HL-60/S4 (cell line): ENCODE data around the gene TCF12.
"Not testable (repeated sequence)": the region's sequence is repeated elsewhere in the genome, so short reads cannot be mapped to it uniquely, and the experiment has no call there.

Experiments used
- in situ Hi-C: fragments of 300-500 bp; cut with MboI; formaldehyde crosslinking; loops from 2 replicates; pipeline ENCODE4 v1.14.3; 2022; ENCODE audit warnings: low sequenced_read_pairs

TCF12 gene

GRCh38 chr15:57156210-57156884 is 237.9 kb downstream of the TCF12 start:
- in situ Hi-C loops = loop anchor here (10.0 kb wide), 1 partner anchor 368 kb away; no protein-coding TSS in a partner anchor

GRCh38 chr15:57158589-57158988 is 240.1 kb downstream of the TCF12 start:
- in situ Hi-C loops = loop anchor here (10.0 kb wide), 1 partner anchor 366 kb away; no protein-coding TSS in a partner anchor

GRCh38 chr15:57158997-57159668 is 240.7 kb downstream of the TCF12 start:
- in situ Hi-C loops = loop anchor here (10.0 kb wide), 1 partner anchor 366 kb away; no protein-coding TSS in a partner anchor

- in situ Hi-C loops = loop anchor here (10.0 kb wide), 1 partner anchor 365 kb away; no protein-coding TSS in a partner anchor
Observed at GRCh38 chr15:57159767-57160166, 241.3 kb downstream of the TCF12 start.

- in situ Hi-C loops = no loop called here
Observed at GRCh38 chr15:57160823-57161560, 242.5 kb downstream of the TCF12 start.

GRCh38 chr15:57164251-57164650 is 245.8 kb downstream of the TCF12 start:
- in situ Hi-C loops = not testable (repeated sequence)

GRCh38 chr15:57165992-57166391 is 247.5 kb downstream of the TCF12 start:
- in situ Hi-C loops = no loop called here

- in situ Hi-C loops = no loop called here
Observed at GRCh38 chr15:57167821-57168395, 249.5 kb downstream of the TCF12 start.

GRCh38 chr15:57169643-57170042 is 251.2 kb downstream of the TCF12 start:
- in situ Hi-C loops = no loop called here

- in situ Hi-C loops = no loop called here
Observed at GRCh38 chr15:57171426-57171825, 253.0 kb downstream of the TCF12 start.

- in situ Hi-C loops = no loop called here
Observed at GRCh38 chr15:57172925-57173324, 254.5 kb downstream of the TCF12 start.

- in situ Hi-C loops = no loop called here
Observed at GRCh38 chr15:57183041-57183440, 264.6 kb downstream of the TCF12 start.

GRCh38 chr15:57183614-57184344 is 265.3 kb downstream of the TCF12 start:
- in situ Hi-C loops = no loop called here

- in situ Hi-C loops = no loop called here
Observed at GRCh38 chr15:57184502-57184901, 266.1 kb downstream of the TCF12 start.

GRCh38 chr15:57185507-57186074 is 267.1 kb downstream of the TCF12 start:
- in situ Hi-C loops = no loop called here

GRCh38 chr15:57189466-57189865 is 271.0 kb downstream of the TCF12 start:
- in situ Hi-C loops = no loop called here

GRCh38 chr15:57190208-57190607 is 271.8 kb downstream of the TCF12 start:
- in situ Hi-C loops = no loop called here

GRCh38 chr15:57193161-57193560 is 274.7 kb downstream of the TCF12 start:
- in situ Hi-C loops = no loop called here

GRCh38 chr15:57195326-57195725 is 276.9 kb downstream of the TCF12 start:
- in situ Hi-C loops = no loop called here

GRCh38 chr15:57196865-57197264 is 278.4 kb downstream of the TCF12 start:
- in situ Hi-C loops = no loop called here
